ENCODE data around the gene ADRA2B. TPM values are rescaled to one million over a fixed set of nuclear protein-coding genes. Genes with fewer than 3 reads are reported as not detected.

Gene ADRA2B
- total RNA-seq, 1 donor from 2014 or later: not detected

DNA sequence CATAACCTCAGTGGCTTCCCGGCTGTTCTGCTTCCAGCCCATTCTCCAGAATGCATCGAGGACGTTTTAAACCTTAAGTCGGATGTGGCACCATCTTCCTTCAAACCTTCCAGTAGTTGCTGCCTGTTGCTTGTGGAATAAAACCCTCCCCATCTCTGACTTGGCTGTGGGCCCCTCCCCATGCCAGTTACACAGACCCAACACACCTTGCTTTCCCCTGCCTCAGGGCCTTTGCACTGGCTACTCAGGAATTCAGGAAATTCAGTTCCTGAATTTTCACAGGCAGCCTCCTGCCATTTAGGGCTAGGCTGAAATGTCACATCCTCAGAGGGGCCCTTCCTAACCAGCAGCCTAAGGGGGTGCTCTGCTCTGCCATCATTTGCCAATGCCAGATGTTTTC, 5.0 kb upstream of the ADRA2B start:
- DNase-seq (ENCODE audit: low read depth) (no peak), FAIRE-seq (no peak)
- H3K4me3 ChIP-seq (ENCODE audit: low read depth, low read length): no peak overlapping the region
- H3K27me3 ChIP-seq (ENCODE audit: control insufficient read depth, insufficient read depth, low read length): peaks cover 15% of the 10 kb centered on the region
- no peaks in the 10 kb centered on the region for H3K36me3 ChIP-seq (ENCODE audit: control insufficient read depth, insufficient read depth, low read length)
- no peak for TF ChIP-seq CTCF (IDR thresholded peaks at IDR 0.05; ENCODE audit: insufficient read depth, low read length, severe bottlenecking)

DNA sequence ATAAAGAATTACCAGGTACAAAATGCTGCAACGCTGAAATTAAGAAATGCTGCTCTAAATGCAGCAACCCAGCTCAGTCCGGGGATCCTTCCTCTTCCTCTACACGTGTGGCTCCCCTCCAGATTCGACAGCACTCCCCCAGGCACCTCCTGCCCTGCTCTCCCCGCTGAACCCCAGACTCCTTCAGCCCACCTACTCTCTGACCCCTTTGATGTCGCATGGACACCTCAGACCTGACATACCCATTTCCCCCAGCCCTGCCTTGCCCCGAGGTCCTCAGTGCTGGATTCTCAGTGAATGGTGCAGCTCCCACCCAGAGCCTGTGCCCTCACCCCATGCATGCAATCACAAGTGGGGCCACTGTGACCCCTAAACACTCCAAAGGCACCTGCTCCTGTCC, 4.6 kb upstream of the ADRA2B start:
- Histone ChIP-seq H3K4me3 (ENCODE audit: low read depth, low read length) (no peak overlapping the region), H3K36me3 (ENCODE audit: control insufficient read depth, insufficient read depth, low read length) (no peaks in the 10 kb centered on the region), H3K27me3 (ENCODE audit: control insufficient read depth, insufficient read depth, low read length) (peaks cover 15% of the 10 kb centered on the region)
- no peak for FAIRE-seq
- no peak for TF ChIP-seq CTCF (IDR thresholded peaks at IDR 0.05; ENCODE audit: insufficient read depth, low read length, severe bottlenecking)
- no peak for DNase-seq (ENCODE audit: low read depth)

GRCh38 chr2:96120091-96120720, 3.8 kb upstream of the ADRA2B start:
- FAIRE-seq (peak; percentile 55), DNase-seq (ENCODE audit: low read depth) (no peak)
- TF ChIP-seq CTCF (IDR thresholded peaks at IDR 0.05; ENCODE audit: insufficient read depth, low read length, severe bottlenecking): no peak
- H3K36me3 ChIP-seq (ENCODE audit: control insufficient read depth, insufficient read depth, low read length): no peaks in the 10 kb centered on the region
- peaks cover 15% of the 10 kb centered on the region for H3K27me3 ChIP-seq (ENCODE audit: control insufficient read depth, insufficient read depth, low read length)
- H3K4me3 ChIP-seq (ENCODE audit: low read depth, low read length): no peak overlapping the region

- Histone ChIP-seq H3K27me3 (ENCODE audit: control insufficient read depth, insufficient read depth, low read length) (peaks cover 17% of the 10 kb centered on the region), H3K36me3 (ENCODE audit: control insufficient read depth, insufficient read depth, low read length) (no peaks in the 10 kb centered on the region), H3K4me3 (ENCODE audit: low read depth, low read length) (no peak overlapping the region)
- DNase-seq (ENCODE audit: low read depth) (no peak), FAIRE-seq (no peak)
- TF ChIP-seq CTCF (IDR thresholded peaks at IDR 0.05; ENCODE audit: insufficient read depth, low read length, severe bottlenecking): no peak
Measured at GRCh38 chr2:96119389-96119751, 3.0 kb upstream of the ADRA2B start.

- DNase-seq (ENCODE audit: low read depth) (no peak), FAIRE-seq (no peak)
- H3K4me3 ChIP-seq (ENCODE audit: low read depth, low read length): no peak overlapping the region
- H3K36me3 ChIP-seq (ENCODE audit: control insufficient read depth, insufficient read depth, low read length): no peaks in the 10 kb centered on the region
- H3K27me3 ChIP-seq (ENCODE audit: control insufficient read depth, insufficient read depth, low read length): peaks cover 17% of the 10 kb centered on the region
- TF ChIP-seq CTCF (IDR thresholded peaks at IDR 0.05; ENCODE audit: insufficient read depth, low read length, severe bottlenecking): no peak
Measured at GRCh38 chr2:96118698-96119388, 2.5 kb upstream of the ADRA2B start.

Data from bronchial epithelial cell (primary cell).